Bone marrow (tissue), 2 donors: ENCODE data around the gene PRKCQ.
"Not testable (repeated sequence)": the region's sequence is repeated elsewhere in the genome, so short reads cannot be mapped to it uniquely, and the experiment has no call there.

ENCODE experiments used
- DNase-seq, 2 donors: peaks; one replicate each; lab custom pipeline; 2025; lab: John Stamatoyannopoulos, UW

Gene PRKCQ

GRCh38 chr10:6595499-6595898, 15.4 kb upstream of the PRKCQ start:
- no peak for DNase-seq

GRCh38 chr10:6593241-6593671, 13.2 kb upstream of the PRKCQ start:
- no peak for DNase-seq

- DNase-seq: no peak
Observed at GRCh38 chr10:6592080-6592479, 12.0 kb upstream of the PRKCQ start.

- no peak for DNase-seq
Observed at GRCh38 chr10:6591668-6592067, 11.6 kb upstream of the PRKCQ start.

GRCh38 chr10:6590100-6590499, 10.0 kb upstream of the PRKCQ start:
- no peak for DNase-seq

GRCh38 chr10:6589287-6590094, 9.4 kb upstream of the PRKCQ start:
- no peak for DNase-seq

GRCh38 chr10:6588845-6589244, 8.8 kb upstream of the PRKCQ start:
- DNase-seq: no peak

GRCh38 chr10:6588082-6588481, 8.0 kb upstream of the PRKCQ start:
- no peak for DNase-seq

GRCh38 chr10:6586501-6586900, 6.4 kb upstream of the PRKCQ start:
- DNase-seq: no peak

GRCh38 chr10:6583447-6583846, 3.4 kb upstream of the PRKCQ start:
- no peak for DNase-seq

GRCh38 chr10:6582913-6583312, 2.8 kb upstream of the PRKCQ start:
- DNase-seq: not testable (repeated sequence)

- DNase-seq: no peak
Observed at GRCh38 chr10:6582298-6582697, 2.2 kb upstream of the PRKCQ start.

GRCh38 chr10:6581778-6582228, 1.7 kb upstream of the PRKCQ start:
- no peak for DNase-seq

GRCh38 chr10:6581223-6581622, 1.1 kb upstream of the PRKCQ start:
- not testable (repeated sequence) for DNase-seq

- peak; percentile 54 to 63 for DNase-seq
Observed at GRCh38 chr10:6580279-6581029, 378 bp upstream of the PRKCQ start.

GRCh38 chr10:6579183-6579903, 733 bp downstream of the PRKCQ start:
- DNase-seq: no peak

- DNase-seq: no peak
Observed at GRCh38 chr10:6578795-6579182, 1.3 kb downstream of the PRKCQ start.

- no peak for DNase-seq
Observed at GRCh38 chr10:6578251-6578771, 1.8 kb downstream of the PRKCQ start.

GRCh38 chr10:6576326-6576725, 3.8 kb downstream of the PRKCQ start:
- peak in 1 of 2 donors; percentile 45 for DNase-seq

- no peak for DNase-seq
Observed at GRCh38 chr10:6574664-6575176, 5.4 kb downstream of the PRKCQ start.

- DNase-seq: no peak
Observed at GRCh38 chr10:6570893-6571292, 9.2 kb downstream of the PRKCQ start.

- DNase-seq: no peak
Observed at GRCh38 chr10:6569259-6569658, 10.8 kb downstream of the PRKCQ start.
